ENCODE measurements around the gene SDSL. TPM values are rescaled to one million over a fixed set of nuclear protein-coding genes. Genes with fewer than 3 reads are reported as not detected.
A peak's percentile ranks its signal among the peaks of the same experiment; 100 is the strongest.

The SDSL gene
- polyA plus RNA-seq, 3 donors = 4.6 to 10.0 (median 6.5) TPM

DNA sequence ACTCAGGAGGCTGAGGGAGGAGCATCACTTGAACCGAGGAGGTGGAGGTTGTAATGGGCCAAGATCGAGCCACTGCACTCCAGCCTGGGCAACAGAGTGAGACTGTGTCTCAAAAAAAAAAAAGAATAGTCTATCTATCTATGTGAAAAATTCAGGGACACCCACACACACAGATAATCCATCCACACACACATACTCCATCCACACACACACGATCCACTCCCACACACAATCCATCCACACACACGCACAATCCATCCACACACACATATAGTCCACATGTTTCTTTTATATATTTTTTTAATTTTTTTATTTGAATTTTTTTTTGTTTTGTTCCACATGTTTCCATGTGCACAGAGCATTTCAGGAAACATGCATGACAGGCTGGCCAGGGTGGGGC lies 21.8 kb upstream of the SDSL start:
- H3K36me3 Mint-ChIP-seq = no peaks in the 10 kb centered on the region
- intact Hi-C loops (cut with micrococcal nuclease) = no loop called here

DNA sequence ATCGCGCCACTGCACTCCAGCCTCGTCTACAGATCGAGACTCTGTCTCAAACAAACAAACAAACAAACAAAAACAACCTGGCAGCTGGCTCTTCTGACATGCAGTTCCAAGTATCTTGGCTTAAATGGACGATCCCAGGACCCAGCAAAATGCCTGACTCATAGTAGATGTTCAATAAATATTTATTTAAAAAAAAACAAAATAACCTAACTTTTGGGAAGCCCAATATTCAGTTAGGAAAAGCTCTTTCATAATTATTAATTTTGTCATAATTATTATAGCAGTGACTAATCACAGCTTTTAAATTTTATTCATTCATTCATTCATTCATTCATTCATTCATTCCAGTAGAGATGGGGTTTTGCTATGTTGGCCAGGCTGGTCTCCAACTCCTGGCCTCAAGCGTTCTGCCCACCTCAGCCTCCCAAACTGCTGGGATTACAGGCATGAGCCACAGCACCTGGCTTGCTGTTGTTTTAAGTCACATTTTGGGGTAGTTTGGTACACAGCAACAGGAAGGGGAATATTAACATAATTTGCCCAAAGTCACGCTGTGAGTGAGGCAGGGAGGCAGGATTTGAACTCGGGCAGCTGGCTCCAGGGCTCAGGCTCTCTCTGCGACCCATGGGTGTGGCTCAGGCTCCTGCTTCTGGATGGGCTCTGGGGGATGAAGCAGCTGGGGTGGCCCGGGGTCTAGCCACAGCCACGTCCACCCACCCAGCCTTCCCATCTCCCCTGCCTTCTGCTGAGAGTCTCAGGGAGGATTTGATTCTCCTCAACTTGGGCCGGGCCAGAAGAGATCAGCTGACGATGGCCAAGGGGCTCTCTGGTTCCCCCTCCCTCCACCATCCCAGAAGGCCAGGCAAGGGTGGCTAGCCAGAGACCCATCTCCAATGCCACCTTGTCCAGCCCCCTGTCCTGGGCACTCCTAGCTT lies 20.8 kb upstream of the SDSL start:
- H3K9ac ChIP-seq (ENCODE audit: insufficient read depth, low read length, poor library complexity, severe bottlenecking) = no peak overlapping the region
- no peaks in the 10 kb centered on the region for H3K27me3 ChIP-seq (ENCODE audit: control insufficient read depth in 2 of 2, insufficient read depth in 2 of 2, low read length in 2 of 2)
- no peaks in the 10 kb centered on the region for H4K20me1 ChIP-seq (ENCODE audit: insufficient read depth, low read length)
- no peak overlapping the region for H3K4me3 ChIP-seq (replicated peaks in 1 of 3; ENCODE audit: low read depth in 2 of 3, low read length in 3 of 3)
- no peaks in the 10 kb centered on the region for H3K36me3 Mint-ChIP-seq
- TF ChIP-seq, protein P1, sequence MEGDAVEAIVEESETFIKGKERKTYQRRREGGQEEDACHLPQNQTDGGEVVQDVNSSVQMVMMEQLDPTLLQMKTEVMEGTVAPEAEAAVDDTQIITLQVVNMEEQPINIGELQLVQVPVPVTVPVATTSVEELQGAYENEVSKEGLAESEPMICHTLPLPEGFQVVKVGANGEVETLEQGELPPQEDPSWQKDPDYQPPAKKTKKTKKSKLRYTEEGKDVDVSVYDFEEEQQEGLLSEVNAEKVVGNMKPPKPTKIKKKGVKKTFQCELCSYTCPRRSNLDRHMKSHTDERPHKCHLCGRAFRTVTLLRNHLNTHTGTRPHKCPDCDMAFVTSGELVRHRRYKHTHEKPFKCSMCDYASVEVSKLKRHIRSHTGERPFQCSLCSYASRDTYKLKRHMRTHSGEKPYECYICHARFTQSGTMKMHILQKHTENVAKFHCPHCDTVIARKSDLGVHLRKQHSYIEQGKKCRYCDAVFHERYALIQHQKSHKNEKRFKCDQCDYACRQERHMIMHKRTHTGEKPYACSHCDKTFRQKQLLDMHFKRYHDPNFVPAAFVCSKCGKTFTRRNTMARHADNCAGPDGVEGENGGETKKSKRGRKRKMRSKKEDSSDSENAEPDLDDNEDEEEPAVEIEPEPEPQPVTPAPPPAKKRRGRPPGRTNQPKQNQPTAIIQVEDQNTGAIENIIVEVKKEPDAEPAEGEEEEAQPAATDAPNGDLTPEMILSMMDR (IDR thresholded peaks at IDR 0.05) = no peak
- no peaks in the 10 kb centered on the region for H3K9me3 Mint-ChIP-seq
- H3K4me1 Mint-ChIP-seq = peaks cover 25% of the 10 kb centered on the region
- no peak overlapping the region for H3K4me2 ChIP-seq (replicated peaks; ENCODE audit: extremely low read depth, low read length, poor library complexity, severe bottlenecking)
- no peak overlapping the region for H3K27ac ChIP-seq (ENCODE audit: low read depth in 1 of 2, low read length in 2 of 2)
- no peaks in the 10 kb centered on the region for H3K79me2 ChIP-seq (ENCODE audit: insufficient read depth, low read length)
- WGBS (ENCODE audit: insufficient coverage) = 93% methylated on average over 5 of the region's 13 CpGs
- no peaks in the 10 kb centered on the region for H3K9me3 ChIP-seq (replicated peaks in 1 of 2; ENCODE audit: control insufficient read depth in 1 of 2, insufficient read depth in 1 of 2, low read length in 2 of 2)
- peak overlapping the region in 1 of 2 donors; percentile 31 for H3K4me3 Mint-ChIP-seq
- DNase-seq = no peak
- intact Hi-C loops (cut with micrococcal nuclease) = no loop called here
- H2AFZ ChIP-seq (ENCODE audit: insufficient read depth, low read depth, low read length, poor library complexity, severe bottlenecking) = no peak overlapping the region
- peaks cover 31 to 32% of the 10 kb centered on the region in 2 donors for H3K4me1 ChIP-seq (ENCODE audit: control insufficient read depth in 1 of 2, insufficient read depth in 2 of 2, low read length in 2 of 2)
- peaks cover 6 to 8% (median 7%) of the 10 kb centered on the region in 3 donors for H3K27me3 Mint-ChIP-seq (ENCODE audit: low read depth in 3 of 3)
- no peaks in the 10 kb centered on the region for H3K36me3 ChIP-seq (replicated peaks in 1 of 2; ENCODE audit: control insufficient read depth in 1 of 2, insufficient read depth in 2 of 2, low read length in 2 of 2)
- no peak overlapping the region for H3K27ac Mint-ChIP-seq

More for the DNA sequence above, 21.8 kb upstream of the SDSL start:
- Histone ChIP-seq H3K4me1 (ENCODE audit: control insufficient read depth in 1 of 2, insufficient read depth in 2 of 2, low read length in 2 of 2) (peaks cover 23 to 24% of the 10 kb centered on the region in 2 donors), H3K79me2 (ENCODE audit: insufficient read depth, low read length) (no peaks in the 10 kb centered on the region), H3K4me3 (replicated peaks in 1 of 3; ENCODE audit: low read depth in 2 of 3, low read length in 3 of 3) (no peak overlapping the region), H3K36me3 (replicated peaks in 1 of 2; ENCODE audit: control insufficient read depth in 1 of 2, insufficient read depth in 2 of 2, low read length in 2 of 2) (no peaks in the 10 kb centered on the region), H3K9me3 (replicated peaks in 1 of 2; ENCODE audit: control insufficient read depth in 1 of 2, insufficient read depth in 1 of 2, low read length in 2 of 2) (no peaks in the 10 kb centered on the region), H4K20me1 (ENCODE audit: insufficient read depth, low read length) (no peaks in the 10 kb centered on the region), H3K9ac (ENCODE audit: insufficient read depth, low read length, poor library complexity, severe bottlenecking) (no peak overlapping the region), H3K27ac (ENCODE audit: low read depth in 1 of 2, low read length in 2 of 2) (no peak overlapping the region), H3K27me3 (ENCODE audit: control insufficient read depth in 2 of 2, insufficient read depth in 2 of 2, low read length in 2 of 2) (no peaks in the 10 kb centered on the region), H3K4me2 (replicated peaks; ENCODE audit: extremely low read depth, low read length, poor library complexity, severe bottlenecking) (no peak overlapping the region), H2AFZ (ENCODE audit: insufficient read depth, low read depth, low read length, poor library complexity, severe bottlenecking) (no peak overlapping the region)
- no peak overlapping the region for H3K27ac Mint-ChIP-seq
- no peak overlapping the region for H3K4me3 Mint-ChIP-seq
- no CpG with 5 or more reads among the region's 4 CpGs for WGBS (ENCODE audit: insufficient coverage)
- H3K27me3 Mint-ChIP-seq (ENCODE audit: low read depth in 3 of 3) = peaks cover 6 to 10% (median 9%) of the 10 kb centered on the region in 3 donors
- TF ChIP-seq, protein P1 (IDR thresholded peaks at IDR 0.05) = no peak
- DNase-seq = no peak
- H3K9me3 Mint-ChIP-seq = peaks cover 0 to 5% (median 0%) of the 10 kb centered on the region in 7 donors
- H3K4me1 Mint-ChIP-seq = peaks cover 17% of the 10 kb centered on the region

All from CD14-positive monocyte (primary cell).